OCI-LY7 (cell line): ENCODE data around the gene LRRK1. TPM values are rescaled to one million over a fixed set of nuclear protein-coding genes. Genes with fewer than 3 reads are reported as not detected.

Experiments used
- BruUV-seq: library from RNA; stranded (reverse); fragments of 400-500 nt; replicated peaks from 2 replicates; lab custom pipeline; 2021; lab: Mats Ljungman, UMichigan
- CTCF ChIA-PET: fragments of 300-600 bp; sonication (Branson Sonifier 250); formaldehyde crosslinking; loops from one replicate; lab custom pipeline; 2022; ENCODE audit warnings: antibody characterized with exemption; ENCODE audit not compliant: unreplicated experiment; lab: Charles Lee
- POLR2A ChIA-PET: fragments of 300-600 bp; sonication (Branson Sonifier 250); formaldehyde crosslinking; loops from one replicate; lab custom pipeline; 2022; ENCODE audit warnings: antibody characterized with exemption; lab: Charles Lee
- DNase-seq: peaks from one replicate; pipeline ENCODE4 v3.0.0-alpha.2; 2015; ENCODE audit warnings: low spot score
- H2AFZ ChIP-seq: fragments of 200-600 bp; sonication (generic), shearing (Covaris generic); 2 replicates; pipeline ENCODE4 v1.6.1; 2014; ENCODE audit warnings: mild to moderate bottlenecking, antibody characterized with exemption, low read length, moderate library complexity
- H3K27ac ChIP-seq: fragments of 200-600 bp; sonication (generic); 2 replicates; pipeline ENCODE4 v1.5.1; 2014; ENCODE audit warnings: mixed run types, low read depth, mild to moderate bottlenecking, moderate library complexity, low read length, inconsistent platforms; ENCODE audit not compliant: poor library complexity, severe bottlenecking
- H3K36me3 ChIP-seq: fragments of 200-600 bp; sonication (generic); 2 replicates; pipeline ENCODE4 v1.6.1; 2014; ENCODE audit warnings: mild to moderate bottlenecking, antibody characterized with exemption, low read length, moderate library complexity, mixed read lengths; ENCODE audit not compliant: insufficient read depth
- H3K4me1 ChIP-seq: fragments of 200-600 bp; sonication (generic); 2 replicates; pipeline ENCODE4 v1.5.1; 2014; ENCODE audit warnings: mild to moderate bottlenecking, low read length; ENCODE audit not compliant: insufficient read depth, poor library complexity, severe bottlenecking
- H3K4me2 ChIP-seq: fragments of 200-600 bp; sonication (generic); 2 replicates; pipeline ENCODE4 v1.6.1; 2014; ENCODE audit warnings: mild to moderate bottlenecking, low read length
- H3K4me3 ChIP-seq: fragments of 200-600 bp; sonication (generic); 2 replicates; pipeline ENCODE4 v1.5.1; 2014; ENCODE audit warnings: mild to moderate bottlenecking, low read depth, low read length; ENCODE audit not compliant: poor library complexity, severe bottlenecking
- H3K79me2 ChIP-seq: fragments of 200-600 bp; sonication (generic); 2 replicates; pipeline ENCODE4 v1.6.1; 2016; ENCODE audit warnings: low read depth, mild to moderate bottlenecking, low read length, moderate library complexity, mixed read lengths; ENCODE audit not compliant: insufficient read depth
- H3K9me2 ChIP-seq: fragments of 200-600 bp; sonication (generic); 2 replicates; pipeline ENCODE4 v1.6.1; 2016; ENCODE audit warnings: mild to moderate bottlenecking, low read length, mixed read lengths; ENCODE audit not compliant: insufficient read depth
- H3K9me3 ChIP-seq: fragments of 200-600 bp; sonication (generic); 2 replicates; pipeline ENCODE4 v1.6.1; 2014; ENCODE audit warnings: mild to moderate bottlenecking, mixed run types, low read length, mixed read lengths
- H4K20me1 ChIP-seq: fragments of 200-600 bp; sonication (generic); 2 replicates; pipeline ENCODE4 v1.6.1; 2014; ENCODE audit warnings: mild to moderate bottlenecking, antibody characterized with exemption, low read length, moderate library complexity, mixed read lengths; ENCODE audit not compliant: insufficient read depth
- CTCF ChIP-seq: fragments of 200-600 bp; sonication (generic); conservative IDR thresholded peaks from 2 replicates; pipeline ENCODE4 v1.5.1; 2014; ENCODE audit warnings: mild to moderate bottlenecking, antibody characterized with exemption, low read length, moderate library complexity, mixed read lengths
- EZH2phosphoT487 ChIP-seq: fragments of 200-600 bp; sonication (generic); IDR thresholded peaks from 2 replicates; pipeline ENCODE4 v1.6.1; 2018; ENCODE audit warnings: low read depth, borderline replicate concordance, mild to moderate bottlenecking, mixed run types, antibody characterized with exemption, low read length, moderate library complexity, mixed read lengths
- intact Hi-C: fragments of 100-400 bp; cut with micrococcal nuclease; formaldehyde crosslinking; loops from one replicate; pipeline ENCODE4 v1.10.0; 2022; ENCODE audit not compliant: unreplicated experiment
- total RNA-seq, 2 experiments: library from RNA; depleted of rRNA in 1 of 2; stranded (reverse); fragments of >200 nt in 1 of 2; shearing (Covaris generic) in 1 of 2; gene quantifications; 2 replicates each; pipeline ENCODE4 v1.2.3, GENCODE V29; 2014 to 2022

Gene LRRK1
- total RNA-seq, 2 experiments from 2014 or later, result 92.3 to 233 TPM

GRCh38 chr15:101027920-101028319, 108.8 kb downstream of the LRRK1 start:
- POLR2A ChIA-PET, result no interaction called here
- H2AFZ ChIP-seq, result no peak overlapping the region
- H3K9me3 ChIP-seq, result peaks cover under 1% of the 10 kb centered on the region; the same call in 1 of the 2 replicates
- peaks cover 2% of the 10 kb centered on the region; the same call in 1 of the 2 replicates for H3K79me2 ChIP-seq
- intact Hi-C loops, result no loop called here
- BruUV-seq, result no TSS peak
- TF ChIP-seq EZH2phosphoT487 (no peak), CTCF (no peak)
- H4K20me1 ChIP-seq, result no peaks in the 10 kb centered on the region
- no peak overlapping the region for H3K4me3 ChIP-seq
- H3K4me1 ChIP-seq, result no peaks in the 10 kb centered on the region
- H3K9me2 ChIP-seq, result no peaks in the 10 kb centered on the region
- H3K4me2 ChIP-seq, result no peak overlapping the region
- H3K27ac ChIP-seq, result no peak overlapping the region
- CTCF ChIA-PET, result interaction anchor here (0.6 kb wide), 1 partner anchor 81 kb away, joined by 3 read pairs; no protein-coding TSS in a partner anchor
- DNase-seq, result no peak
- H3K36me3 ChIP-seq, result peaks cover 100% of the 10 kb centered on the region

- ChIA-PET POLR2A (no interaction called here), CTCF (interaction anchor here (0.6 kb wide), 1 partner anchor 80 kb away, joined by 3 read pairs; no protein-coding TSS in a partner anchor)
- no peak for DNase-seq
- Histone ChIP-seq H3K4me3 (no peak overlapping the region), H2AFZ (no peak overlapping the region), H3K36me3 (peaks cover 100% of the 10 kb centered on the region), H3K9me3 (peaks cover 5% of the 10 kb centered on the region; the same call in 1 of the 2 replicates), H3K9me2 (no peaks in the 10 kb centered on the region), H3K79me2 (peaks cover 5% of the 10 kb centered on the region; the same call in 1 of the 2 replicates), H4K20me1 (no peaks in the 10 kb centered on the region), H3K4me2 (no peak overlapping the region), H3K4me1 (no peaks in the 10 kb centered on the region), H3K27ac (no peak overlapping the region)
- no TSS peak for BruUV-seq
- intact Hi-C loops, result no loop called here
- no peak for TF ChIP-seq CTCF
- TF ChIP-seq EZH2phosphoT487, result no peak
Measured at GRCh38 chr15:101028321-101028720, 109.2 kb downstream of the LRRK1 start.

- intact Hi-C loops, result no loop called here
- no peaks in the 10 kb centered on the region for H3K9me2 ChIP-seq
- H3K4me2 ChIP-seq, result no peak overlapping the region
- no peak overlapping the region for H3K4me3 ChIP-seq
- H3K9me3 ChIP-seq, result peaks cover 11% of the 10 kb centered on the region; the same call in 1 of the 2 replicates
- no peaks in the 10 kb centered on the region for H4K20me1 ChIP-seq
- H3K4me1 ChIP-seq, result no peaks in the 10 kb centered on the region
- TF ChIP-seq CTCF, result 0 out of 2 replicates have a peak, but pooled peaks have one; percentile 19
- no peak for TF ChIP-seq EZH2phosphoT487
- H3K36me3 ChIP-seq, result peaks cover 100% of the 10 kb centered on the region
- DNase-seq, result no peak
- no peak overlapping the region for H3K27ac ChIP-seq
- BruUV-seq, result no TSS peak
- ChIA-PET CTCF (no interaction called here), POLR2A (no interaction called here)
- H3K79me2 ChIP-seq, result peaks cover 11% of the 10 kb centered on the region; the same call in 1 of the 2 replicates
- H2AFZ ChIP-seq, result no peak overlapping the region
Measured at GRCh38 chr15:101028772-101029438, 109.7 kb downstream of the LRRK1 start.
